NCI-H345 treated with DMSO at 0.1 percent for 48 hours (cell line): ENCODE results near the gene PCNX3.

ENCODE experiments used
- DNase-seq: peaks from one replicate; lab custom pipeline; 2025; ENCODE audit not compliant: unreplicated experiment; lab: John Stamatoyannopoulos, UW

Gene PCNX3

DNA sequence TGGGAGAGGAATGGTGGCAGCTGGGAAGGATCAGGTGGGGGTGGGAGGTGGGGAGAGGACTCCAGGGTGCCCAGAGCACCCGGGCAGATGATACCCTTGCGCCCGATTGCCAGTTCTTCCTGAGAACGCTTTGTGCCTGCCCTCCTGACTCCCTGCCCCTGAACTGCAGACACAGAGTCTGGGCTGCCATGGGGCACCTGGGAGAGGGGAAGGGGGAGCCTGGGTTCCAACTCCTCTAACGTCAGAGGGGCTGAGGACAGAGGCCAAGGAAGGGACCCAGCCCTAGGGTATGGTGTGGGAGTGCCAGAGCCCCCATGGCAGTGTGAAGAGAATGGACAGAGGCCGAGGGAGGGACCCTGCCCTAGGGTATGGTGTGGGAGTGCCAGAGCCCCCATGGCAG, 19.1 kb upstream of the PCNX3 start:
- no peak for DNase-seq

DNA sequence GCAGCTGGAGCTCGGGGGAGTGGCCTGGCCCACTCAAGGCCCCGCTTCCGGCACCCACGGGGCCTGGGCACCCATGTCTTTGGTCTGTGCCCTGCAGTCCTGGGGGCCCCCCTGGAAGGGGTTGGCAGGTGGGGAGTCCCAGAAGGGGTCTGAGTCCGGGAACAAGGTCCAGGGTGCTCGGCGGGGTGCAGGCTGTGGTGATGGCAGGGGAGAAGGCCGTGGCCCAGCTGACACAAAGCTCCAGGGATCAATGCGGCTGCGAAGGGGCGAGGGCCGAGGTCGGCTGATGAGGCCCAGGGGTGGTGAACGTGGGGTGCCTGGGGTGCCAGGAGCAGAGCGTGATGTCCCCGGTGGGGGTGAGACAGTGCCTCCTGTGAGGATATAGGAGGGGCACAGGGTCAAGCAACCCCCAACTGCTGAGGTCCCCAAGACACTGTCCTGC, 17.3 kb upstream of the PCNX3 start:
- no peak for DNase-seq

DNA sequence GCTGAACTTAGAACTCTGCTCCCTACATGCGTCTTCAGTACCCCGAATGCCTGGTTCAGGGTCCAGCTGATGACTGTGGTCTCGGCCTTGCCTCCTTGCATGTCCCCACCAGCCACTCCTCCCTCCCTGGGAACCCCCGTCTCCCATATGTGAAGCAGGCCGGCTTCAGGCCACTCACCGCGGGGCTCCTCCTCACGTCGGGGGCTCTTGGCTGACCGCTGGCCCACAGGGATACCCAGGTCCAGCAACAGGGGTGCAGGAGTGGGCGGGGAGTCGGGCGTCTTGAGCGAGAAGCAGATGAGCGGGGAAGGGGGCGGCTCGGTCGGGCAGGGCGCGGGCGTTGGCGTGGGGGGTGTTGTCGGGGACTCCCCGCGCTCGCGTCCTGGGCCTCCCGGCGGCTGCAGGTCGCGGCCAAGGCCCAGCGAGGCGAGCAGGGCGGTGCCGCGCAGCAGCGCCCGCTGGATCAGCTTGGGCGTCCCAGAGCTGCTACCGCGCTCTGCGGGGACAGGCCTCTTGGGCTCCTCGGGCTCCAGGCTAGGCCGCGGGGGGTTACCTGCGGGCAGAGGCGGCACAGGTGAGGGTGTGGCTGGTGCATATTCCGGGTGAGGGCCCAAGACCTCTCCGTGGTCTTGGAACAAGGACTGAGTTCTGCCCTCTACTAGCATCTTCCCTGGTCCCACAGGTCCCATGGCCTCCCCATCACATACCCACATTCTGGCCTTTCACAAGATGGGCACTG, 16.2 kb upstream of the PCNX3 start:
- no peak for DNase-seq

DNA sequence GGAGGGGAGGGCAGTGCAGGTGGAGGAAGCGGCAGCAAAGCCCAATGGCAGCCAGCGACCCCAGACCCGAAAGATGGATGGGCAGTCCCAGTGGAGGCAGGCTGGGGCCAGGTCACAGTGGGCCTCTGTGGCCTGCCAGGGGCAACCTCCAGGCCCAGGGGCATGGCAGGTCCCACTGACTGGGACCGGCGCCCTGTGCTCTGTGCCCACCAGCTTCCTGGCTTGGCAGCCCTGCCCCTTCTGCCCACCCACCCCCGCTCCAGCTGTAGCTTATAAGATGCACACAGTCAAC, 15.7 kb upstream of the PCNX3 start:
- no peak for DNase-seq

DNA sequence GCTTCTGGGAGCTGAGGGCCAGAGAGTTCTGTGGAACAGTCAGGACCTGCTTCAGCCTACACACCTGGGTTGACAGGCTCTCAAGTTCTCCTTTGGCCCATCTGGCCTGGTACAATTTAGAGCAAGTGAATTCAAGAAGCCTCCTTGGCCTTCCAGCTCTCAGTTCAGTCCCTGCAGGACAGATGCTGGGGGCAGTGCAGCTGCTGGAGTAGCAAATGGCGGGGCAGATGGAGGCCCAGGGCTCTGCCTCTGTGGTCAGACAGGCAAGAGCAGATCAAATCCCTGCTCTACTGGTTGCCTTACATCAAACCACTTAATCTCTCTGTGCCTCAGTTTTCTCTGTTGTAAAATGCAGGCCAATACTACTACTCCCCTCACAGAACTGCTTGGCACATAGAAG, 11.3 kb upstream of the PCNX3 start:
- no peak for DNase-seq

DNA sequence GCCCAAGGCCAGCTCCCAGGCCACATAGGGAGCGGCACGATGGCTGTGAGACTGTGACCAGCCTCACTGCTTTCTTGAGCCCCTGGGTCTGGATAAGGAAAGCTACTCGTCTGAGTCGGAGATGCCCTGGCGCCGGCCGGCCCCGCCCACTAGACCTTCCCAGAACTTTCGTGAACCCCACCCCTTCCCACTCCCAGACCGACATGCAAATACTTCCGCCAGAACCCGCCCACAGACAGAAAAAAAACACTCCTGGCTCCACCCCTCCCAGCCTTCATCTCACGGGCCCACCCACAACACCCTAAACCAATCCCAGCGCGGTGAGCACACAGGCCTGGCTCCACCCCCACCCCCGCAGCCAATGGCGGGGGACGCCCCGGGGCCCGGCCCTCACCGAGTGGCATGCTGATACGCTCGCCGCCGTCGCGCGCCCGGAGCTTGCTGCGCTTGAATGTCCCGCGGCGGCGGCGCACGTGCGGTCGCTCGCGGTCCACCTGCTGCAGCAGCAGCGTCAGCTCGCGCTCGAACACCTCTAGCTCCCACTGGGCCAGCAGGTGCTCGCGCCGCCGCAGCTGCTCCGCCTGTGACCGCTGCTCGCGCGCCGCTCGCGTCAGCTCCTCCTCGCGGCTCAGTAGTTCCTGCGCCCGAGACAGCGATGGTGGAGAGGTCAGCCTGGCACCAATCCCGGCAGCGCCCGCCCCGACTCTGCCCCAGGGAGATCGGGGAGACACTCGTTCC, 8.5 kb upstream of the PCNX3 start:
- DNase-seq = no peak

DNA sequence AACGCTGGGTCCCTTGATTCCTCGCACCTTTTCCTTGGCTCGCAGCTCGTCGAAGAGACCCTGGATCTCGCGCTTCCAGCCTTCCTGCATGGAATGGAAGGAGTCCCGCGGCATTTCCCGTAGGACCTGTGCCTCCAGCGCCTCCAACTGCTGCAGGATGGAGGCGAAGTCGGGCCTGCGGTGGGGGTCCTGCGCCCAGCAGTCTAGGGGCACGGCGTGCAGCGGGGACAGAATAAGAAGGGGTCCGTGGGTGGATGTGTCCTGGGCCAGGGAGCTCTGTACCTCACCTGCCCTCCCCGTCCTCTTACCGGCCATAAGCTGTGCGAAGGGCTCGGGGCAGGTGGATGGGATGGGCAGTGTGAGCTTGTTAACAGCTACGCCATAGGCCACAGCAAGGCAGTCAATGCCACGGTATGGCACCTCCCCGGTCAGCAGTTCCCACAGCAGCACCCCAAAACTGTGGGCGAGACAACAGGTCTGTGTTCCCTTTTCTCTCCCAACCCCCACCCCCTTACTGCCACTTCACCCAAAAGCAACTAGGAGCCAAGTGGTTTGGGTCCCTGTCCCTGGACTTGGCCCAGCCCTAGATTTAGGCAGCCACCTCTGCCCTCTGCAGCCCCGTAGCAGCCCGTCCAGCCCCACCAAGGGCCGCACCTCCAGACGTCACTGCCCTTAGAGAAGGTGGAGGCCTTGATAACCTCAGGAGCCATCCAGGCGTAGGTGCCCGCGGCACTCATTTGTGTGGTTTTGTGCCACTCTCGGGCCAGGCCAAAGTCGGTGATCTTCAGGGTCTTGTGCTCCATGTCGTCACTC, 7.8 kb upstream of the PCNX3 start:
- no peak for DNase-seq

DNA sequence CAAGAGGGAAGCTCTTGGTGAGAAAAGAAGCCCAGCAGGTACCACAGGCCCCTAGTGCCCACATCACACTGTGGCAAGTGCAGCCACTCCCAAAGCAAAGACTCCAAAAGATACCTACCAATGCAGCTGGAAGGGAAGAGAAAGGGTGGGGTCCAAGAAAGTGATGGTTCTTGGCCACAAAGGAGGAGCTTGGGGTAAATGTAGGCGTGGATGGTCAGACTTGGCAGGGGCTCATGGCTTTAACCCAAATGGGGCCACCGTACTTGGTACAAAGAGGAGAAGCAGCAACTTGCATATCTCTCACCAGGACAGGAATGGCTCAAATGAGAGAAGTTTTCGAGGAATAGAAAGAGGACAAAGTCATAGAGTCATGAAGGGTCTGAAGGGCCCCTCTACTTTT, 6.3 kb upstream of the PCNX3 start:
- DNase-seq = no peak

DNA sequence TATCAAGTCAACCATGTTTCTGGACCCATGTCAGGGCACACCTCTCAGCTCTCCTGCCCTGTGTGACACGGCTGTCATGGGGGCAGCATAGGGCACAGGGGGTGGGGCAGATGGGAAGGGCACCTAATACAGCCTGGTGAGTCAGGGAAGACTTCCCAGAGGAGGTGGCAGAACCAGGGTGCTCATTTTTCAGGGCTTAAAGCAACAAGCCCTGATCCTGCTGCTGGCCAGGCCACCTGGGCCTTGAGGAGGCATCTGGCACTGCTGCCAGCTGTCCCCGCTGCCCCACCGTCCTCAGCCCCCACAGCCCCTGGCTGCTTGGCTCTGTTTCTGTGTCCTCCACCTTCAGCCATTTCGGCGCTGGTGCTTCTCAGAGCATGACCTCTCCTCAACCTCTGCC, 5.9 kb upstream of the PCNX3 start:
- DNase-seq = no peak

DNA sequence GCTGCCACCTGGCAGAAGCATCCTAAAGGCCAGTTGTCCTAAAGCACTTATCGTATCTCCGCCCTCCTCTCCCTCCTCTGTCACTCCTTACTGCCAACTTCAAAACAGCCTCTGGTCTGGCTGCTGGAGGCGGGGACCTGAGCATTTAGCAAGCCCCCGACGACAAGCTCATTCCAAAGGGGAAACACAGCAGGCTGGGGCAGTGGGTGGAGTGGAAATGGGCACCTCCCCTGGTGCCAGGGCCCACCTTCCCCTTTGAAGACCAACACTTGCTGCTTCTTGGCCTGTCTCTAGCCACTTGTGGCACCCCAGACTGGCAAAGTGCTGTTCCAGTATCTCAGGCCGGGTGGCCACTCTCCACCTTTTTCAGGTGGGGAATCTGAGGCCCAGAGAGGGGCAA, 5.2 kb upstream of the PCNX3 start:
- no peak for DNase-seq

DNA sequence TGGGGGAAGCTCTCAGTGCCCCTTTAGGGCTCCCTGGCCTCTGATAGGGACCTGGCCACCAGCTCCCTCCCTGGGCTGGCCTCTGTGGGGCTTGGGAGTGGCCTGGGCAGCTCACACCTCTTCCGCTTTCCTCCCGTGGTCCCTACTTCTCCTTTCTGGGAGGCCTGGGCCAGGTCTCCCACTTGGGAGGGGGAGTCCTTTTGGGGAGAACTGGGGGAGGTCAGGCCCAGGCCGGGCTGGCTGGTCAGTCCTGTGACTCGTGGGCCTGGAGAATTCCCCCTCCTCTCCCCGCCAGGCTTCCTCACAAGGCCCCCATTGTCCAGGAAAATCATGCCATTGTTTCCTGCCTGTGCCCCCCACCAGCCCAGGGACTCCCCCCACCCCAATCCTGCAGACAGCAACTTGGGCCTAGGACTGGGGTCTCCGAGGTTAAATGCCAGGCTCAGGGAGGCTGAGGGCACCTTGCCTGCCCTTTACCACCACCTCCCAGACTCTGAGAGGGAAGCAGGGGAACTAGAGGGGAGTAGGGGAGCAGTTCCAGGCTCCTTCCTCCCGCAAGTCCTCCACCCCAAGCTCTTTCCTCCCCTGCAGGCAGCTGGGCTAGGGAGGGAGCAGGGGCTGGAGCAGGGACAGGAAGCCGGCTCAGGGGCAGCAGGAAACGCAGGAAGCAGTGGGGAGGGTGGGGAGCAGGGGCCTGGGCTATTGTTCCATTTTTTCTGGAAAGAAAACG, 4.4 kb upstream of the PCNX3 start:
- DNase-seq = no peak

DNA sequence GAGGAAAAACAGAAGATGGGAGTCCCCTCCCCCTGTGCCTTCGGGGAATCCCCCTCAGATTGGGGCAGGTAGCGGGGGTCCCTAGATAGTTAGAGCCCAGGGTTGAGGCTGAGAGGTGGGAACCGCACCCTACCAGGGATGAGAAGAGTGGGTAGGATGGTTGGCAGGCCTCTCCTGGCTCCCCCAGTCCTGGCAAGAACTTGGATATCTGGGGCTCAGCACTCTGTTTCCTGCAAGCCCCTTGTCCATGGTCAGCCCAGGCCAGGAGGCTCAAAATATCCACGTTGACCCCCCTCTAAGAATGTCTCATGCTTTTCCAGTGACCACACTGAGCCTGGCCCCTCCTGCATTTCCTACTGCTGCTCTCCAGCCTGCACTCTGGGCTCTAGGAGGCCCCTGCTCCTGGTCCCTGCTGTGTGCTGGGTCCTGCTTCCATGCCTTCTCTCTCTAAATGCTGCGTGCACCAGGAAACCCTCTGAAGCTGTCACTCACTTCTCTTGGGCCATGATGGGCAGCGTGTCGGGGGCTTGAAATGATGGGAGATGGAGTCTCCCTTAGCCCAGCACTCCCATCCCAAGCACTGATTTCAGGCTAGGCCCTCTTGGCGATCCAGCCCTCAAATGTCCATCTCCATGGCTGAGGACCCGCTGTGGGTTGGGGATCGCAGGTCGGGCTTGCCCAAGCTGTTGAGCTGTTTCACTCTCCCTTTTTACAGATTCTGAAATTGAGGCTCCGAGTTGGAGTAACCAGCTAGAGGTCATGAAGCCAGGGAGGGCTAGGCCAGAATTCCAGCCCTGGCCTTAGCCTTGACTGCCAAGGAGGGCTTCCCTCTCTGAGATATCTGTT, 3.6 kb upstream of the PCNX3 start:
- DNase-seq = no peak

DNA sequence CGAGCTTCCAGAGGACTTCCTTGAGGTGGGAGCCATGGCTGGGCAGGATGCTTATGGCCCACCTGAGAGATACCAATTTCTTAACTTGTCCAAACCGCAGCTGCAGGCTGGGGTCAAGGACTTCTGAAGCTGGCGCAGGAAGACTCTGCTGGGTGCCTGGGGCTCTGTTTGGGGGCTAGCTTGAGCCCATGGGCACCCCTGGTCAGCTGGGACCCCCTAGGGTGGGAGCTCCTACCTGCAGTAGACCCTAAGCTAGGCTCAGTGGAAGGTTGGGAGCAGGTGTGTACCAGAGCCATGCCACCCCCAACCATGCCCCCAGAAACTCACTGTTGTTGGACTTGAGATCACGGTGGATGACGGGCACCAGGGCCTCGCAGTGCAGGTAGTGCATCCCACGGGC, 2.9 kb upstream of the PCNX3 start:
- no peak for DNase-seq

DNA sequence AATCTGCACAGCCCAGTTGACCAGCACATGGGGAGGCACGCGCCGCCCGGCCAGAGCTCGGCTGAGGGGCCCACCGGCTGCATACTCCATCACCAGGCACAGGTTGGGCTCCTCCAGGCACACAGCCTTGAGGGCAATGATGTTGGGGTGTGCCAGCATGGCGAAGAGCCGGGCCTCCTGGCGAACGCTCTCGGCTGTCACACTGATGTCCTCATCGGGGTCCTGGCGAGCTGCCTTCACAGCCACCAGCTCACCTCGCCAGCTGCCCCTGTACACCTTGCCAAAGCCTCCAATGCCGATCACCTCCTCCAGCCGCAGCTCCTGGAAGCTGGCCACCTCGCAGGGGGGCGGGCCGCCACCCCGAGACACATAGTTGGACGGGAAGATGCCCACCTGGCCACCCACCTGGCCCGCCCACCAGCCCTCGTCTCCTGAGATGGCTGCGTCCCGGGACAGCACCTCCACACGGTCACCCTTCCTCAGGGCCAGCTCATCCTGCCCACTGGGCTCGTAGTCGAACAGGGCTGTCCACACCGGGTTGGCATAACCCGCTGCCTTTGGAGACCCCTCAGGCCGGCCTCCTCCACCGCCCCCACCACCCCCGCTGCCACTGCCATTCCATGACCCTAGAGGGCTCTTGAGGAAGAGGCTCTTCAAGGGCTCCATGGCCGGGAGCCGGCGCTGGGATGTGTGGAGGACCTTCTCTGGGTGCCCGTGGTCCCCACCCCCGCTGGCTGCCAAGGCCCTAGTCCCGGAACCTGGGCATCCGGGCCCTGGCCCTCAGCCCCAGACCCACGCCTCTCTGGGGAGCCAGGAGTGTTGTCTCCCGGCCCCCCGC, 2.3 kb upstream of the PCNX3 start:
- DNase-seq = no peak

DNA sequence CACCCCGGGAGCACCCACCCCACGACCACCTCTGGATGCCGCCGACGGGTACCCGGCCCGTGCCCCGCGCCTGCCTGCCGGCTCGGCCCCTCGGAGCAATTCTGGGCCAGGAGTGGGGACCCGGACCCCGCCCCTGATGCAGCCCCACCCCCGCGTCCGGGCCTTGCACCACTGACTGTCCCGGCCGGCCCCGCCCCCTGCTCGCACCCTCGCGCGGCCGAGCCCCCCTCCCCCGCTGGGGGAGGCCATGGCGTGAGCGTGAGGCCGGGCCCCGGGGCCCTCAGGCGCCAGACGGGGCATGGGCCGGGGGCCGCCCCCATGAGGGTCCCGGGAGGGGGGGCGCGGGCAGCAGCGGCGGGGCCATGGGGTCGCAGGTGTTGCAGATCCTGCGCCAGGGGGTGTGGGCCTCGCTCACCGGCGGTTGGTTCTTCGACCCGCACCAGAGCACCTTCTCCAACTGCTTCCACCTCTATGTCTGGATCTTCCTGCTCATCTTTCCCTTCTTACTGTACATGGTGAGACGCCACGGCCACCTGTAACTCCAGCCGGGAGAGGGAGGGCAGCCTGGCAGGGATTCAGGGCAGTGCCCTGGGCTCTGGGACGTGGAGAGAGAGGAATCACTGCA, 486 bp downstream of the PCNX3 start:
- no peak for DNase-seq

DNA sequence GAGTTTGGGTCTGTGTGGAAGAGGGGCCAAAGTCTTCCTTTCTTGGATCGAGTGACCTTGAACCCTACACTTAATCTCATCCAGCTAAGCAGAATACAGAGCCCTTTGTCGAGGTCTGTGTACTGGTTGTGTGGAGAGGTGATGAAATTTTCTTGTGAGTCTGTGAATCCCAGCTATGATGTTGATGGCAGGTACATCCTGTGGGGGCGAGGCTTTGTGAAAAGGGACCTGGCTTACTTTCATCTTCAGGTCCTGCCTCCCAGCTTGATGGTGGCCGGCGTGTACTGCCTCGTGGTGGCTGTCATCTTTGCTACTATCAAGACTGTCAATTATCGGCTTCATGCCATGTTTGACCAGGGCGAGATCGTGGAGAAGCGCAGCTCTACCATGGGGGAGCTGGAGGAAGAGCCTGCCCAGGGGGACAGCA, 1.0 kb downstream of the PCNX3 start:
- DNase-seq = no peak

DNA sequence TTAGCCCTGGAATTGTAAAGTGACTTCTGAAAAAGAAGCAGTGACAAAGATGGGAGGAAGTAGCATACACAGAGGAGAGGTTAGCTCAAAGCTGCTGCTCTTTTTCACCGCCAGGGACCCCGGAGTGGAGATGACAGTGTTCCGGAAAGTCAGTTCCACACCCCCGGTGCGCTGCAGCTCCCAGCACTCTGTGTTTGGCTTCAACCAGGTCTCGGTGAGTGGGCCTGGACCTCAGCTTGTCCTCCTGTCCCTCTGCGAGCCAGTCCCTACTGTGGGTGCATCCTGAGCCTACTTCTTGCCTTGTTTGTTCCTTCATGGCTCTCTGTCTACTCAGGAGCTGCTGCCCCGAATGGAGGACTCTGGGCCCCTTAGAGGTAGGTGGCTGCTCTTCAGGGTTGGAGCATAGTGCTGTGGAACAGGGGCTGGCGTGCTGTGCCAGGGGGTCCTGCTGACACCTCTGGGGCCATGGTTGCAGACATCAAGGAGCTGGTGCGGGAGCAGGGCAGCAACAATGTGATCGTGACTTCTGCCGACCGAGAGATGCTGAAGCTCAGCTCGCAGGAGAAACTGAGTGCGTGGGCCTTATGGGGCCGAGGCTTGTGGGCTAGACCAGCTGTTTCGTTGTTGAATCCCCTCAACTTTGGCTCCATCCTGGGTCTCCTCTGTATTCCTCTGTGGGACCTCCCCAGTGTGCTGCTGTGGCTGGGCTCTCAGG, 1.7 kb downstream of the PCNX3 start:
- DNase-seq = no peak

DNA sequence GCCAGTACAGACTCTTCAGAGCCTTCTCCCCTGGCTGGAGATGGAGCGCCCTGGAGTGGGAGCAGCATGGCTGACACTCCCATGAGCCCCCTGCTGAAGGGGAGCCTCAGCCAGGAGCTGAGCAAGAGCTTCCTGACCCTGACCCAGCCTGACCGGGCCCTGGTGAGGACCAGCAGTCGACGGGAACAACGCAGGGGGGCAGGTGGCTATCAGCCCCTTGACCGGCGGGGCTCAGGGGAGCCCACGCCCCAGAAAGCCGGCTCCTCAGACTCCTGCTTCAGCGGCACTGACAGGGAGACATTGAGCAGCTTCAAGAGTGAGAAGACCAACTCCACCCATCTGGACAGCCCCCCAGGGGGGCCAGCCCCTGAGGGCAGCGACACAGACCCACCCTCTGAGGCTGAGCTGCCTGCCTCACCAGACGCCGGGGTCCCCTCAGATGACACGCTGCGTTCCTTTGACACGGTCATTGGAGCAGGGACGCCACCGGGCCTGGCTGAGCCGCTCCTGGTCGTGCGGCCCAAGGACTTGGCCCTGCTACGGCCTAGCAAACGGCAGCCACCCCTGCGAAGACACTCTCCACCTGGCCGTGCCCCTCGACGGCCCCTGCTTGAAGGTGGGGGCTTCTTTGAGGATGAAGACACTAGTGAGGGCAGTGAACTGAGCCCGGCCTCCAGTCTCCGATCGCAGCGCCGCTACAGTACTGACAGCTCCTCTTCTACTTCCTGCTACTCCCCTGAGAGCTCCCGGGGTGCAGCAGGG, 2.6 kb downstream of the PCNX3 start:
- DNase-seq = no peak
